ENCODE measurements around the gene NSFL1C.
A peak's percentile ranks its signal among the peaks of the same experiment; 100 is the strongest.

The NSFL1C gene

DNA sequence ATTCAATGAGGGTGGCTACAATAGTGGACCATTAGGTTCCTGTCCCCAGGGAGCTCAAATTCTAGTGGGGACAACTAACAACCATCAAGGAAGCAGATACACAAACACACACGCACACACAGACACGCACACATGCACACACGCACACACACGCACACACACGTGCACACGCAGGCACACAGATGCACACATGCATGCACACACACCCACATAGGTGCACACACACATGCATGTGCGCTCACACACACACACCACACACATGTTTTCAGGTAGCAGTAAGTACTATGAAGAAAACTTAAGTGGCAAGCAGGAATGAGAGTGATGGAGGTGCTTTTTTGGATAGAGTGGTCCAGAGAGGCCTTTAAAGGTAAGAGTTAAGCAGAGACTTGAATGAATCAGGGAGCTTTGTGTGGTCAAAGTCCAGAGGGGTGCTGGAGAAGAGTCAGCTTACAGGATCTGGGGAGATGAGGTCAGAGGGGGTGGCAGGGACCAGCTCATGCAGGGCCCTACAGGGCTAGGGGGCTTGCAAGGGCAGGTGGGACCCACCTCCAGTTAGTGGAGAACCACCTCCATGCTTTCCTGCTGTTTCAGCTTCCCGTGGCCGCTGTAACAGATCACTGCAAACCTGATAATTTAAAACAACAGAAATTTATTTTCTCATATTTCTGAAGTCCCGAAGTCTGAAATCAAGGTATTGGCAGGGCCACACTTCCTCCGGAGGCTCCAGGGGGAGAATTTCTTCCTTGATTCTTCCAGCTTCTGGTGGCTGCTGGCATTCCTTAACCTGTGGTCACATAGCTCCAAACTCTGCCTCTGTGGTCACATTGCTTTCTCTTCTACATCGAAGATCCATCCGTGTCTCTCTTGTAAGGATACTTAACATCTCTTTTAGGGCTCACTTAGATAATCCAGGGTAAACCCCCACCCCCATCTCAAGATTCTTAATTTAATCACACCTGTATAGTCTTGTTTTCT, 6.9 kb upstream of the NSFL1C start:
- TF ChIP-seq, protein P1, sequence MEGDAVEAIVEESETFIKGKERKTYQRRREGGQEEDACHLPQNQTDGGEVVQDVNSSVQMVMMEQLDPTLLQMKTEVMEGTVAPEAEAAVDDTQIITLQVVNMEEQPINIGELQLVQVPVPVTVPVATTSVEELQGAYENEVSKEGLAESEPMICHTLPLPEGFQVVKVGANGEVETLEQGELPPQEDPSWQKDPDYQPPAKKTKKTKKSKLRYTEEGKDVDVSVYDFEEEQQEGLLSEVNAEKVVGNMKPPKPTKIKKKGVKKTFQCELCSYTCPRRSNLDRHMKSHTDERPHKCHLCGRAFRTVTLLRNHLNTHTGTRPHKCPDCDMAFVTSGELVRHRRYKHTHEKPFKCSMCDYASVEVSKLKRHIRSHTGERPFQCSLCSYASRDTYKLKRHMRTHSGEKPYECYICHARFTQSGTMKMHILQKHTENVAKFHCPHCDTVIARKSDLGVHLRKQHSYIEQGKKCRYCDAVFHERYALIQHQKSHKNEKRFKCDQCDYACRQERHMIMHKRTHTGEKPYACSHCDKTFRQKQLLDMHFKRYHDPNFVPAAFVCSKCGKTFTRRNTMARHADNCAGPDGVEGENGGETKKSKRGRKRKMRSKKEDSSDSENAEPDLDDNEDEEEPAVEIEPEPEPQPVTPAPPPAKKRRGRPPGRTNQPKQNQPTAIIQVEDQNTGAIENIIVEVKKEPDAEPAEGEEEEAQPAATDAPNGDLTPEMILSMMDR (IDR thresholded peaks at IDR 0.05; ENCODE audit: low read depth, low read length): no peak

DNA sequence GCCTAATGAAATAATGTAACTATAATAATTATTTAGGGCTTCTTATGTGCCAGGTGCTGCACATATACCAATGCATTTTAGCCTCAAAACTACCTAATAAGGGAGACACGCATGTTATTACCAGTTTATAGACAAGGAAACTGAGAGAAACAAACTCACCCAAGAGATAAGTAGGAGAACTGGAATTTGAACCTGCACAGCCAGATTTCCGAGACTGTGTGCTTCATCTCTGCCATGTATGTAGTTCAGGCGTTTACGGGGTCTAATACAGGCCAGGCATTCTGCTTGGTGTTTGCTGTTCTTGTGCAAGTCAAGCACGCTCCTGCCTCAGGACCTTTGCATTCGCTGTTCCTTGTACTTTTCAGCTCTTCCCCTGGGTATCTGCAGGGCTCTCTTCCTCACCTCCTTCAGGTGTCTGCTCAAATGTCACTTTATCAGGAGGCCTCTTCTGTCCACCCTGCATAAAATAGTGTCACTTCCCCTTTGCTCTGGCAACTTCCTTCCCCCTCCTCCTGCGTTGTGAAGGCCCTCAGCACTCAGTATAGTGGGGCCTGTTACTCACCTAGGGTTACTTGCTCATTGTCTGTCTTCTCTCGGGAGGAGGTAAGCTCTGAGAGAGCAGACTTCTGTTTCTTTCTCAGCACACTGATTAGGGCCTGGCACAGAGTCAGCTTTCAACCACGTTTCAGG, 6.1 kb upstream of the NSFL1C start:
- TF ChIP-seq, protein P1 (IDR thresholded peaks at IDR 0.05; ENCODE audit: low read depth, low read length): no peak
- no peak overlapping the region for H3K4me3 ChIP-seq (ENCODE audit: low read depth, low read length)

More for the DNA sequence above, 6.9 kb upstream of the NSFL1C start:
- no peak overlapping the region for H3K4me3 ChIP-seq (ENCODE audit: low read depth, low read length)

DNA sequence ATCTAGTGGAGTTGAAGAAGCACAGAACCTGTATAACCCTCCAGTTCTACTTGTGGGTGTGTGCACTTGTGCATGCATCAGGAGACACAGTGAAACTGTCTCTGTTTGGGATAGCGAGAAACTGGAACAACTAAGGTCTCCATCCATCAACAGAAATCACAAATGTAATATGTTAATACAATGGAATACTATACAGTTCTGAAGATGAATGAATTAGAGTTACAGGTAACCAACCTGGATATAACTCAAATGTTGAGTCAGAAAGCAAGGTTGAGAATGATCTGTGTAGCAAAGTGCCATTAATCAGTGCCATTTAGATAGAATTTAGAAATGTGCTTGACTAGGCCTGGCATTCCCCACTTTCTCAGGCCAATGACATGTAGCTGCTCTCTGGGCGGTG, 4.6 kb upstream of the NSFL1C start:
- TF ChIP-seq, protein P1 (IDR thresholded peaks at IDR 0.05; ENCODE audit: low read depth, low read length): no peak
- H3K4me3 ChIP-seq (ENCODE audit: low read depth, low read length): no peak overlapping the region

DNA sequence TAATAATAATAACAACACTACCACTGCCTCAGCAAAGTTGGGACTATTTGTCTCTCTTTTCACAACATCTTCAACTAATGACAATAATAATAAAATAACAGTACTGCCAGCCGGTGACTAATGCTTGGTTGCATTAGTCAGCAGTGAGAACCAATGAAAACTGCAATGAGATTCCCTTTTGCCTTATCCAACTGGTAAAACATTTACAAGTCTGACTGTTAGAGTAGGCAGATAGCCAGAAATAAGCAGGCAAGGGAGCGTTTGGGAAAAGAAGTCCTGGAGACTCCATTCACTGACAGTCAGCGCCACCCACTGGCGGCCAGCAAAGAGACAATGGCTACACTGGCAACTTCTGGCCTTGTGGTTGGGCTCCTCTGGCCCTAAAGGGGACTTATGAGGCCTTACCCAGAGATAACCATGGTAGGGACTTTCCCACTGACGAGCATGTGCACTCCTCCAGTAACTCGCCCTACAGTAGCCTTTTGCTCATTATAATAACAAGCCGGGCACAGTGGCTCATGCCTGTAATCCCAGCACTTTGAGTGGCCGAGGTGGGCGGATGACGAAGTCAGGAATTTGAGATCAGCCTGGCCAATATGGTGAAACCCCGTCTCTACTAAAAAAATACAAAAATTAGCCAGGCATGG, 3.4 kb upstream of the NSFL1C start:
- TF ChIP-seq, protein P1 (IDR thresholded peaks at IDR 0.05; ENCODE audit: low read depth, low read length): peak; percentile 70
- no peak overlapping the region for H3K4me3 ChIP-seq (ENCODE audit: low read depth, low read length)

DNA sequence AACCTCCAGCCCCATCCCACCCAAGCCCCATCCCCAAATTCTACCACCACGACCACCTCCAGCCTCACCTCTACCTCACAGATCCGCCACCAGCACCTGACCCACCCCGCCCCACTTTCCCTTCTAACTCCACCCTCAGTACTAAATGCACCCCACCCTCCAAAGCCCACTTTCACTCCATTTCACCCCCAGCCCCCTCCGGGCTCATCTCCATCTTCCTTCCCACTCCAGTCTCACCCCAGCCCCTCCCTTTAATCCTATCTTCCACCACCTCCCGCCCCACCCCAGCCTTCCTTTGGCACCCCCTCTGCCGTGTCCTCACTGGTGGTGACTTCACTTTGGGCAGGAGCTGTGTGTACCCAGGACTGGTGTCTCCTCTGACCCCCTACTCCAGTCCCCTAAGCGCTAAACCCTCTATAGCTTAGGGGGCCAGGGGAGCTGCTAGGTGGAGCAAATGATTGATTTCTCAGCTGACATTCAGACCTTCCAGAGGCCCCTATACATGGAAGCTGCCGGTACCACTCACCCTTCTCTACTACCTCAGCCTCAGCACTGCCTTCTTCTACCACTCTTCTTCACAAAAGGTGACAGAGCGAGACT, 2.8 kb upstream of the NSFL1C start:
- TF ChIP-seq, protein P1 (IDR thresholded peaks at IDR 0.05; ENCODE audit: low read depth, low read length): no peak

DNA sequence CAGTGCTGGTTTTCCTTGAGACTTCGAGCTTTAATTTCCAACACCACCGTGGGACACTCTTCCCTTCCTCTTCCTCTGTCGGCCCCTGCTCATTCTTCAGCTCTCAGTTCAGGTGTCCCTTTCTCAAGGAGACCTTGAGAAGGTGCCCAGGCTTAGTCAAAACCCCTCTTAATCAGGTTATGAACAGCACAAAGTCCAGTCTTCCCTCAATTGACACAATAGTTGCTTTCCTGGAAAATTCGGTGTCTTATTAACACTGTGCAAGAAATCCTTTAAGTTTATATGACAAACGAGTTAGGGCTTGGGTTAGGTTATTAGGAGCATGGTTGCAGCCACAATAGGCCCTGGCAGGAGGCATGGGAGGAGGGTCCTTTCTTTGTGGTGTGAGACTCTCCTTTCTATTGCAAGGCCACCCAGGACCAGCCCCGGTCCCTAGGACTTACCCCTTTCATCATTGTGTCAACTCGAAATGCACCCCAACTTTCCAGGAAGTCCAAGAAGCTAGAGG, 1.5 kb upstream of the NSFL1C start:
- no peak overlapping the region for H3K4me3 ChIP-seq (ENCODE audit: low read depth, low read length)
- TF ChIP-seq, protein P1 (IDR thresholded peaks at IDR 0.05; ENCODE audit: low read depth, low read length): no peak

More for the DNA sequence above, 2.8 kb upstream of the NSFL1C start:
- H3K4me3 ChIP-seq (ENCODE audit: low read depth, low read length): no peak overlapping the region
